ENCODE results near the gene CLEC2A. TPM values are rescaled to one million over a fixed set of nuclear protein-coding genes. Genes with fewer than 3 reads are reported as not detected.

The CLEC2A gene
- total and polyA plus RNA-seq, 2 experiments from 2014 or later: not detected

DNA sequence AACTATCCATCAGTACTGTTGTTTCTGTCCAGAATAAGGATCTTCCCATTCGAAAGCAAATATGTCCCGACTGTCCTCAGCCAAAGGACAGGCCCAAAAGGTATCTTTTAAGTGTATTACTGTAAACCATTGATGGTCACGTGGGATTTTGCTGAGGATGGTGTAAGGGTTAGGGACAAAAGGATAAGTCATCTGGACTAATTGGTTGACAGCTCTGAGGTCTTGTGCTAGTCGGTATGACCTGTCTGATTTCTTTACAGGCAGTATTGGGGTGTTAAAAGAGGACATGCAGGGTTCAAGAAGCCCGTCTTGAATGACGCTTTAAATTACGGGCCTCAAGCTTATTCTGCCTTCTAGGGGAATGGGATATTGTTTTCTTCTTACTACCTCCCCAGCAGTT lies 24.4 kb downstream of the CLEC2A start:
- Mint-ChIP-seq H3K36me3 (ENCODE audit: low read depth) (peaks cover 51% of the 10 kb centered on the region), H3K27ac (no peak overlapping the region), H3K4me1 (no peaks in the 10 kb centered on the region), H3K4me3 (no peak overlapping the region), H3K27me3 (ENCODE audit: insufficient read depth, low read depth, poor library complexity) (no peaks in the 10 kb centered on the region), H3K9me3 (peaks cover 59% of the 10 kb centered on the region)
- Histone ChIP-seq H3K4me2 (no peak overlapping the region), H3K4me1 (ENCODE audit: insufficient read depth) (no peaks in the 10 kb centered on the region), H3K27me3 (ENCODE audit: insufficient read depth) (no peaks in the 10 kb centered on the region), H3K4me3 (no peak overlapping the region), H3F3A (replicated peaks; ENCODE audit: low read depth) (no peaks in the 10 kb centered on the region), H3K36me3 (ENCODE audit: insufficient read depth) (peaks cover 16% of the 10 kb centered on the region), H4K20me1 (replicated peaks; ENCODE audit: insufficient read depth) (no peaks in the 10 kb centered on the region), H3K9me2 (ENCODE audit: insufficient read depth) (0 out of 2 replicates have a peak, but pooled peaks cover 6% of the 10 kb centered on the region), H3K79me2 (replicated peaks; ENCODE audit: insufficient read depth) (no peaks in the 10 kb centered on the region), H2AFZ (no peak overlapping the region), H3K27ac (ENCODE audit: low read depth) (no peak overlapping the region)
- TF ChIP-seq CREB1 (CRISPR knock-in tag; IDR thresholded peaks at IDR 0.05; ENCODE audit: low read depth) (no peak), EZH2 (IDR thresholded peaks at IDR 0.05; ENCODE audit: low read depth, unreplicated experiment) (no peak), JUNB (IDR thresholded peaks at IDR 0.05; ENCODE audit: unreplicated experiment) (no peak), NANOG (IDR thresholded peaks at IDR 0.05; ENCODE audit: borderline replicate concordance) (no peak), EZH2phosphoT487 (IDR thresholded peaks at IDR 0.05; ENCODE audit: unreplicated experiment) (no peak), ZNF331 (CRISPR knock-in tag; IDR thresholded peaks at IDR 0.05; ENCODE audit: low read depth) (no peak), REST (IDR thresholded peaks at IDR 0.05; ENCODE audit: unreplicated experiment) (no peak), STAT1 (IDR thresholded peaks at IDR 0.05; ENCODE audit: unreplicated experiment) (no peak), POLR2AphosphoS5 (IDR thresholded peaks at IDR 0.05; ENCODE audit: low read depth) (no peak), ZNF114 (CRISPR knock-in tag; IDR thresholded peaks at IDR 0.05) (no peak)
- TF ChIP-seq, protein P1, sequence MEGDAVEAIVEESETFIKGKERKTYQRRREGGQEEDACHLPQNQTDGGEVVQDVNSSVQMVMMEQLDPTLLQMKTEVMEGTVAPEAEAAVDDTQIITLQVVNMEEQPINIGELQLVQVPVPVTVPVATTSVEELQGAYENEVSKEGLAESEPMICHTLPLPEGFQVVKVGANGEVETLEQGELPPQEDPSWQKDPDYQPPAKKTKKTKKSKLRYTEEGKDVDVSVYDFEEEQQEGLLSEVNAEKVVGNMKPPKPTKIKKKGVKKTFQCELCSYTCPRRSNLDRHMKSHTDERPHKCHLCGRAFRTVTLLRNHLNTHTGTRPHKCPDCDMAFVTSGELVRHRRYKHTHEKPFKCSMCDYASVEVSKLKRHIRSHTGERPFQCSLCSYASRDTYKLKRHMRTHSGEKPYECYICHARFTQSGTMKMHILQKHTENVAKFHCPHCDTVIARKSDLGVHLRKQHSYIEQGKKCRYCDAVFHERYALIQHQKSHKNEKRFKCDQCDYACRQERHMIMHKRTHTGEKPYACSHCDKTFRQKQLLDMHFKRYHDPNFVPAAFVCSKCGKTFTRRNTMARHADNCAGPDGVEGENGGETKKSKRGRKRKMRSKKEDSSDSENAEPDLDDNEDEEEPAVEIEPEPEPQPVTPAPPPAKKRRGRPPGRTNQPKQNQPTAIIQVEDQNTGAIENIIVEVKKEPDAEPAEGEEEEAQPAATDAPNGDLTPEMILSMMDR (conservative IDR thresholded peaks at IDR 0.05; ENCODE audit: low read depth in 2 of 2): no peak
- TF ChIP-seq, protein P2, sequence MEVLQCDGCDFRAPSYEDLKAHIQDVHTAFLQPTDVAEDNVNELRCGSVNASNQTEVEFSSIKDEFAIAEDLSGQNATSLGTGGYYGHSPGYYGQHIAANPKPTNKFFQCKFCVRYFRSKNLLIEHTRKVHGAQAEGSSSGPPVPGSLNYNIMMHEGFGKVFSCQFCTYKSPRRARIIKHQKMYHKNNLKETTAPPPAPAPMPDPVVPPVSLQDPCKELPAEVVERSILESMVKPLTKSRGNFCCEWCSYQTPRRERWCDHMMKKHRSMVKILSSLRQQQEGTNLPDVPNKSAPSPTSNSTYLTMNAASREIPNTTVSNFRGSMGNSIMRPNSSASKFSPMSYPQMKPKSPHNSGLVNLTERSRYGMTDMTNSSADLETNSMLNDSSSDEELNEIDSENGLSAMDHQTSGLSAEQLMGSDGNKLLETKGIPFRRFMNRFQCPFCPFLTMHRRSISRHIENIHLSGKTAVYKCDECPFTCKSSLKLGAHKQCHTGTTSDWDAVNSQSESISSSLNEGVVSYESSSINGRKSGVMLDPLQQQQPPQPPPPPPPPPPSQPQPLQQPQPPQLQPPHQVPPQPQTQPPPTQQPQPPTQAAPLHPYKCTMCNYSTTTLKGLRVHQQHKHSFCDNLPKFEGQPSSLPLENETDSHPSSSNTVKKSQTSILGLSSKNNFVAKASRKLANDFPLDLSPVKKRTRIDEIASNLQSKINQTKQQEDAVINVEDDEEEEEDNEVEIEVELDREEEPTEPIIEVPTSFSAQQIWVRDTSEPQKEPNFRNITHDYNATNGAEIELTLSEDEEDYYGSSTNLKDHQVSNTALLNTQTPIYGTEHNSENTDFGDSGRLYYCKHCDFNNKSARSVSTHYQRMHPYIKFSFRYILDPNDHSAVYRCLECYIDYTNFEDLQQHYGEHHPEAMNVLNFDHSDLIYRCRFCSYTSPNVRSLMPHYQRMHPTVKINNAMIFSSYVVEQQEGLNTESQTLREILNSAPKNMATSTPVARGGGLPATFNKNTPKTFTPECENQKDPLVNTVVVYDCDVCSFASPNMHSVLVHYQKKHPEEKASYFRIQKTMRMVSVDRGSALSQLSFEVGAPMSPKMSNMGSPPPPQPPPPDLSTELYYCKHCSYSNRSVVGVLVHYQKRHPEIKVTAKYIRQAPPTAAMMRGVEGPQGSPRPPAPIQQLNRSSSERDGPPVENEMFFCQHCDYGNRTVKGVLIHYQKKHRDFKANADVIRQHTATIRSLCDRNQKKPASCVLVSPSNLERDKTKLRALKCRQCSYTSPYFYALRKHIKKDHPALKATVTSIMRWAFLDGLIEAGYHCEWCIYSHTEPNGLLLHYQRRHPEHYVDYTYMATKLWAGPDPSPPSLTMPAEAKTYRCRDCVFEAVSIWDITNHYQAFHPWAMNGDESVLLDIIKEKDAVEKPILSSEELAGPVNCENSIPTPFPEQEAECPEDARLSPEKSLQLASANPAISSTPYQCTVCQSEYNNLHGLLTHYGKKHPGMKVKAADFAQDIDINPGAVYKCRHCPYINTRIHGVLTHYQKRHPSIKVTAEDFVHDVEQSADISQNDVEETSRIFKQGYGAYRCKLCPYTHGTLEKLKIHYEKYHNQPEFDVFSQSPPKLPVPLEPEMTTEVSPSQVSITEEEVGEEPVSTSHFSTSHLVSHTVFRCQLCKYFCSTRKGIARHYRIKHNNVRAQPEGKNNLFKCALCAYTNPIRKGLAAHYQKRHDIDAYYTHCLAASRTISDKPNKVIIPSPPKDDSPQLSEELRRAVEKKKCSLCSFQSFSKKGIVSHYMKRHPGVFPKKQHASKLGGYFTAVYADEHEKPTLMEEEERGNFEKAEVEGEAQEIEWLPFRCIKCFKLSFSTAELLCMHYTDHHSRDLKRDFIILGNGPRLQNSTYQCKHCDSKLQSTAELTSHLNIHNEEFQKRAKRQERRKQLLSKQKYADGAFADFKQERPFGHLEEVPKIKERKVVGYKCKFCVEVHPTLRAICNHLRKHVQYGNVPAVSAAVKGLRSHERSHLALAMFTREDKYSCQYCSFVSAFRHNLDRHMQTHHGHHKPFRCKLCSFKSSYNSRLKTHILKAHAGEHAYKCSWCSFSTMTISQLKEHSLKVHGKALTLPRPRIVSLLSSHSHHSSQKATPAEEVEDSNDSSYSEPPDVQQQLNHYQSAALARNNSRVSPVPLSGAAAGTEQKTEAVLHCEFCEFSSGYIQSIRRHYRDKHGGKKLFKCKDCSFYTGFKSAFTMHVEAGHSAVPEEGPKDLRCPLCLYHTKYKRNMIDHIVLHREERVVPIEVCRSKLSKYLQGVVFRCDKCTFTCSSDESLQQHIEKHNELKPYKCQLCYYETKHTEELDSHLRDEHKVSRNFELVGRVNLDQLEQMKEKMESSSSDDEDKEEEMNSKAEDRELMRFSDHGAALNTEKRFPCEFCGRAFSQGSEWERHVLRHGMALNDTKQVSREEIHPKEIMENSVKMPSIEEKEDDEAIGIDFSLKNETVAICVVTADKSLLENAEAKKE (CRISPR knock-in tag; IDR thresholded peaks at IDR 0.05): no peak
- TF ChIP-seq, protein P3, sequence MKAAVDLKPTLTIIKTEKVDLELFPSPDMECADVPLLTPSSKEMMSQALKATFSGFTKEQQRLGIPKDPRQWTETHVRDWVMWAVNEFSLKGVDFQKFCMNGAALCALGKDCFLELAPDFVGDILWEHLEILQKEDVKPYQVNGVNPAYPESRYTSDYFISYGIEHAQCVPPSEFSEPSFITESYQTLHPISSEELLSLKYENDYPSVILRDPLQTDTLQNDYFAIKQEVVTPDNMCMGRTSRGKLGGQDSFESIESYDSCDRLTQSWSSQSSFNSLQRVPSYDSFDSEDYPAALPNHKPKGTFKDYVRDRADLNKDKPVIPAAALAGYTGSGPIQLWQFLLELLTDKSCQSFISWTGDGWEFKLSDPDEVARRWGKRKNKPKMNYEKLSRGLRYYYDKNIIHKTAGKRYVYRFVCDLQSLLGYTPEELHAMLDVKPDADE (IDR thresholded peaks at IDR 0.05): no peak
- DNase-seq (ENCODE audit: low spot score) (no peak), ATAC-seq (no peak)
